ENCODE results near the gene MDM2.
"Not testable (repeated sequence)": the region's sequence is repeated elsewhere in the genome, so short reads cannot be mapped to it uniquely, and the experiment has no call there.

MDM2 gene

GRCh38 chr12:68784015-68784414, 24.0 kb upstream of the MDM2 start:
- H3K4me3 ChIP-seq (ENCODE audit: low read length) = no peak overlapping the region
- no peak for DNase-seq (ENCODE audit: low read depth, low spot score)

- DNase-seq (ENCODE audit: low read depth, low spot score) = no peak
Measured at GRCh38 chr12:68785358-68785757, 22.6 kb upstream of the MDM2 start.

GRCh38 chr12:68785823-68786222, 22.2 kb upstream of the MDM2 start:
- no peak overlapping the region for H3K4me3 ChIP-seq (ENCODE audit: low read length)
- no peak for DNase-seq (ENCODE audit: low read depth, low spot score)

More at GRCh38 chr12:68785358-68785757, 22.6 kb upstream of the MDM2 start:
- no peak overlapping the region for H3K4me3 ChIP-seq (ENCODE audit: low read length)

GRCh38 chr12:68786929-68787328, 21.0 kb upstream of the MDM2 start:
- H3K4me3 ChIP-seq (ENCODE audit: low read length) = no peak overlapping the region
- DNase-seq (ENCODE audit: low read depth, low spot score) = no peak

GRCh38 chr12:68788554-68789143, 19.3 kb upstream of the MDM2 start:
- H3K4me3 ChIP-seq (ENCODE audit: low read length) = no peak overlapping the region
- no peak for DNase-seq (ENCODE audit: low read depth, low spot score)

- no peak overlapping the region for H3K4me3 ChIP-seq (ENCODE audit: low read length)
- no peak for DNase-seq (ENCODE audit: low read depth, low spot score)
Measured at GRCh38 chr12:68789144-68789878, 18.7 kb upstream of the MDM2 start.

- no peak for DNase-seq (ENCODE audit: low read depth, low spot score)
- no peak overlapping the region for H3K4me3 ChIP-seq (ENCODE audit: low read length)
Measured at GRCh38 chr12:68790081-68790951, 17.7 kb upstream of the MDM2 start.

GRCh38 chr12:68790952-68791234, 17.1 kb upstream of the MDM2 start:
- no peak for DNase-seq (ENCODE audit: low read depth, low spot score)
- no peak overlapping the region for H3K4me3 ChIP-seq (ENCODE audit: low read length)

- no peak overlapping the region for H3K4me3 ChIP-seq (ENCODE audit: low read length)
- DNase-seq (ENCODE audit: low read depth, low spot score) = no peak
Measured at GRCh38 chr12:68791897-68792481, 16.0 kb upstream of the MDM2 start.

GRCh38 chr12:68792952-68793351, 15.0 kb upstream of the MDM2 start:
- H3K4me3 ChIP-seq (ENCODE audit: low read length) = no peak overlapping the region
- DNase-seq (ENCODE audit: low read depth, low spot score) = peak; percentile 83

- no peak for DNase-seq (ENCODE audit: low read depth, low spot score)
- H3K4me3 ChIP-seq (ENCODE audit: low read length) = no peak overlapping the region
Measured at GRCh38 chr12:68793436-68793835, 14.5 kb upstream of the MDM2 start.

- H3K4me3 ChIP-seq (ENCODE audit: low read length) = no peak overlapping the region
- no peak for DNase-seq (ENCODE audit: low read depth, low spot score)
Measured at GRCh38 chr12:68793975-68794652, 13.9 kb upstream of the MDM2 start.

- no peak overlapping the region for H3K4me3 ChIP-seq (ENCODE audit: low read length)
- no peak for DNase-seq (ENCODE audit: low read depth, low spot score)
Measured at GRCh38 chr12:68794653-68795251, 13.2 kb upstream of the MDM2 start.

- no peak overlapping the region for H3K4me3 ChIP-seq (ENCODE audit: low read length)
- DNase-seq (ENCODE audit: low read depth, low spot score) = no peak
Measured at GRCh38 chr12:68796399-68796798, 11.6 kb upstream of the MDM2 start.

- no peak for DNase-seq (ENCODE audit: low read depth, low spot score)
- no peak overlapping the region for H3K4me3 ChIP-seq (ENCODE audit: low read length)
Measured at GRCh38 chr12:68798882-68799234, 9.1 kb upstream of the MDM2 start.

GRCh38 chr12:68800294-68800693, 7.7 kb upstream of the MDM2 start:
- H3K4me3 ChIP-seq (ENCODE audit: low read length) = no peak overlapping the region
- DNase-seq (ENCODE audit: low read depth, low spot score) = no peak

GRCh38 chr12:68801124-68801523, 6.9 kb upstream of the MDM2 start:
- not testable (repeated sequence) for H3K4me3 ChIP-seq (ENCODE audit: low read length); DNase-seq (ENCODE audit: low read depth, low spot score)

- not testable (repeated sequence) for H3K4me3 ChIP-seq (ENCODE audit: low read length); DNase-seq (ENCODE audit: low read depth, low spot score)
Measured at GRCh38 chr12:68802372-68802745, 5.6 kb upstream of the MDM2 start.

Measured in Jurkat, Clone E6-1 (cell line).